Fibroblast of skin of left biceps (primary cell): ENCODE data around the gene RAB3GAP1.

Experiments used
- DNase-seq, 2 experiments: peaks; one replicate each; pipeline ENCODE4 v3.0.0-alpha.2; 2013; ENCODE audit warnings: low read depth in 2 of 2

Gene RAB3GAP1

GRCh38 chr2:135163901-135164300, 111.8 kb downstream of the RAB3GAP1 start:
- no peak for DNase-seq

GRCh38 chr2:135164431-135164830, 112.3 kb downstream of the RAB3GAP1 start:
- no peak for DNase-seq

GRCh38 chr2:135167273-135167672, 115.2 kb downstream of the RAB3GAP1 start:
- no peak for DNase-seq

- DNase-seq: no peak
These were observed 116.2 kb downstream of the RAB3GAP1 start for GRCh38 chr2:135168204-135168856.

- no peak for DNase-seq
These were observed 118.0 kb downstream of the RAB3GAP1 start for GRCh38 chr2:135169900-135170753.

- DNase-seq: no peak
These were observed 122.1 kb downstream of the RAB3GAP1 start for GRCh38 chr2:135174049-135174809.

- DNase-seq: no peak
These were observed 122.7 kb downstream of the RAB3GAP1 start for GRCh38 chr2:135174810-135175093.

- no peak for DNase-seq
These were observed 123.1 kb downstream of the RAB3GAP1 start for GRCh38 chr2:135175177-135175576.

- DNase-seq: no peak
These were observed 127.6 kb downstream of the RAB3GAP1 start for GRCh38 chr2:135179689-135180088.

- no peak for DNase-seq
These were observed 130.1 kb downstream of the RAB3GAP1 start for GRCh38 chr2:135182190-135182589.

GRCh38 chr2:135182601-135183000, 130.5 kb downstream of the RAB3GAP1 start:
- DNase-seq: no peak

GRCh38 chr2:135183822-135184221, 131.7 kb downstream of the RAB3GAP1 start:
- DNase-seq: no peak

- DNase-seq: no peak
These were observed 134.0 kb downstream of the RAB3GAP1 start for GRCh38 chr2:135186054-135186453.

- DNase-seq: no peak
These were observed 135.2 kb downstream of the RAB3GAP1 start for GRCh38 chr2:135187270-135187669.

- DNase-seq: no peak
These were observed 137.1 kb downstream of the RAB3GAP1 start for GRCh38 chr2:135189148-135189547.

GRCh38 chr2:135190799-135191198, 138.7 kb downstream of the RAB3GAP1 start:
- DNase-seq: no peak

- DNase-seq: no peak
These were observed 146.4 kb downstream of the RAB3GAP1 start for GRCh38 chr2:135198481-135198880.

- no peak for DNase-seq
These were observed 150.7 kb downstream of the RAB3GAP1 start for GRCh38 chr2:135202751-135203150.

- DNase-seq: no peak
These were observed 151.9 kb downstream of the RAB3GAP1 start for GRCh38 chr2:135203944-135204343.

GRCh38 chr2:135208016-135208415, 155.9 kb downstream of the RAB3GAP1 start:
- DNase-seq: no peak

GRCh38 chr2:135212757-135213156, 160.7 kb downstream of the RAB3GAP1 start:
- DNase-seq: no peak

- DNase-seq: no peak
These were observed 166.3 kb downstream of the RAB3GAP1 start for GRCh38 chr2:135218426-135218825.

- no peak for DNase-seq
These were observed 167.1 kb downstream of the RAB3GAP1 start for GRCh38 chr2:135219226-135219625.
